Smooth muscle cell (in vitro differentiated cells): ENCODE data around the gene GPR156. TPM values are rescaled to one million over a fixed set of nuclear protein-coding genes. Genes with fewer than 3 reads are reported as not detected.

Experiments
- DNase-seq: peaks from one replicate; lab custom pipeline; 2025; ENCODE audit not compliant: unreplicated experiment; lab: John Stamatoyannopoulos, UW
- H2AFZ ChIP-seq: fragments of 200-600 bp; sonication (generic); 2 replicates; pipeline ENCODE4 v1.6.0; 2016; ENCODE audit warnings: antibody characterized with exemption, low read depth, mild to moderate bottlenecking
- H3F3A ChIP-seq: fragments of 200-600 bp; sonication (generic); 2 replicates; pipeline ENCODE4 v1.6.0; 2017; ENCODE audit warnings: antibody characterized with exemption, low read depth
- H3K27ac ChIP-seq: fragments of 200-600 bp; sonication (generic); 2 replicates; pipeline ENCODE4 v1.5.1; 2016; ENCODE audit warnings: low read depth, mild to moderate bottlenecking
- H3K27me3 ChIP-seq: fragments of 200-600 bp; sonication (generic); 2 replicates; pipeline ENCODE4 v1.6.1; 2016; ENCODE audit warnings: low read depth, mild to moderate bottlenecking
- H3K36me3 ChIP-seq: fragments of 200-600 bp; sonication (generic); 2 replicates; pipeline ENCODE4 v1.5.1; 2016; ENCODE audit warnings: low read depth
- H3K4me1 ChIP-seq: fragments of 200-600 bp; sonication (generic); 2 replicates; pipeline ENCODE4 v1.5.1; 2016; ENCODE audit warnings: low read depth
- H3K4me2 ChIP-seq: fragments of 200-600 bp; sonication (generic); 2 replicates; pipeline ENCODE4 v1.6.0; 2016; ENCODE audit warnings: mild to moderate bottlenecking
- H3K4me3 ChIP-seq: fragments of 200-600 bp; sonication (generic); 2 replicates; pipeline ENCODE4 v1.5.1; 2016; ENCODE audit warnings: mild to moderate bottlenecking
- H3K79me2 ChIP-seq: fragments of 200-600 bp; sonication (generic); 2 replicates; pipeline ENCODE4 v1.6.0; 2016; ENCODE audit warnings: low read depth, mild to moderate bottlenecking
- H3K9ac ChIP-seq: fragments of 200-600 bp; sonication (generic); 2 replicates; pipeline ENCODE4 v1.6.0; 2016; ENCODE audit warnings: low read depth
- H3K9me3 ChIP-seq: fragments of 200-600 bp; sonication (generic); replicated peaks from 2 replicates; pipeline ENCODE4 v1.5.1; 2016; ENCODE audit warnings: low read depth
- H4K20me1 ChIP-seq: fragments of 200-600 bp; sonication (generic); 2 replicates; pipeline ENCODE4 v1.6.0; 2016; ENCODE audit warnings: low read depth
- CTCF ChIP-seq: fragments of 200-600 bp; sonication (generic); IDR thresholded peaks from 2 replicates; pipeline ENCODE4 v1.5.1; 2017; ENCODE audit warnings: borderline replicate concordance, mild to moderate bottlenecking, antibody characterized with exemption; ENCODE audit not compliant: insufficient read depth, poor library complexity, severe bottlenecking
- WGBS: methylation state at CpG from one replicate; pipeline ENCODE4 v1.1.7; 2016; ENCODE audit warnings: low lambda C conversion rate; 5-methylcytosine and 5-hydroxymethylcytosine counted together
- polyA plus RNA-seq: library from polyadenylated mRNA; unstranded; fragments of >200 nt; fragmentation: Nextera tagmentation; extraction: Ambion mirVana; gene quantifications from 2 replicates; pipeline ENCODE4 v1.2.1, GENCODE V29; 2016
- total RNA-seq: library from RNA; depleted of rRNA; stranded (reverse); fragments of >200 nt; gene quantifications from 2 replicates; pipeline ENCODE4 v1.2.3, GENCODE V29; 2014

GPR156 gene
- total and polyA plus RNA-seq, 2 experiments from 2014 or later, result 1.2 to 2.9 TPM

GRCh38 chr3:120192579-120192978 lies 92.4 kb downstream of the GPR156 start:
- H3K9ac ChIP-seq, result no peak overlapping the region
- H3K4me3 ChIP-seq, result no peak overlapping the region
- H3K4me1 ChIP-seq, result no peaks in the 10 kb centered on the region
- H3K27me3 ChIP-seq, result no peaks in the 10 kb centered on the region
- no peaks in the 10 kb centered on the region for H3K36me3 ChIP-seq
- H4K20me1 ChIP-seq, result no peaks in the 10 kb centered on the region
- no peaks in the 10 kb centered on the region for H3K79me2 ChIP-seq
- no peaks in the 10 kb centered on the region for H3F3A ChIP-seq
- H3K9me3 ChIP-seq, result no peaks in the 10 kb centered on the region
- WGBS, result 89% methylated on average over 3 of the region's 3 CpGs
- no peak for TF ChIP-seq CTCF
- H2AFZ ChIP-seq, result no peak overlapping the region
- DNase-seq, result no peak
- no peak overlapping the region for H3K4me2 ChIP-seq
- no peak overlapping the region for H3K27ac ChIP-seq

- no peak overlapping the region for H3K9ac ChIP-seq
- WGBS, result 57% methylated on average over 1 of the region's 1 CpG
- no peaks in the 10 kb centered on the region for H3K79me2 ChIP-seq
- no peaks in the 10 kb centered on the region for H3K27me3 ChIP-seq
- H2AFZ ChIP-seq, result no peak overlapping the region
- TF ChIP-seq CTCF, result no peak
- H3F3A ChIP-seq, result no peaks in the 10 kb centered on the region
- no peaks in the 10 kb centered on the region for H3K9me3 ChIP-seq
- no peaks in the 10 kb centered on the region for H3K36me3 ChIP-seq
- H3K4me3 ChIP-seq, result no peak overlapping the region
- no peaks in the 10 kb centered on the region for H4K20me1 ChIP-seq
- DNase-seq, result no peak
- no peak overlapping the region for H3K4me2 ChIP-seq
- H3K4me1 ChIP-seq, result no peaks in the 10 kb centered on the region
- no peak overlapping the region for H3K27ac ChIP-seq
These were observed 92.9 kb downstream of the GPR156 start for GRCh38 chr3:120192159-120192558.

DNA sequence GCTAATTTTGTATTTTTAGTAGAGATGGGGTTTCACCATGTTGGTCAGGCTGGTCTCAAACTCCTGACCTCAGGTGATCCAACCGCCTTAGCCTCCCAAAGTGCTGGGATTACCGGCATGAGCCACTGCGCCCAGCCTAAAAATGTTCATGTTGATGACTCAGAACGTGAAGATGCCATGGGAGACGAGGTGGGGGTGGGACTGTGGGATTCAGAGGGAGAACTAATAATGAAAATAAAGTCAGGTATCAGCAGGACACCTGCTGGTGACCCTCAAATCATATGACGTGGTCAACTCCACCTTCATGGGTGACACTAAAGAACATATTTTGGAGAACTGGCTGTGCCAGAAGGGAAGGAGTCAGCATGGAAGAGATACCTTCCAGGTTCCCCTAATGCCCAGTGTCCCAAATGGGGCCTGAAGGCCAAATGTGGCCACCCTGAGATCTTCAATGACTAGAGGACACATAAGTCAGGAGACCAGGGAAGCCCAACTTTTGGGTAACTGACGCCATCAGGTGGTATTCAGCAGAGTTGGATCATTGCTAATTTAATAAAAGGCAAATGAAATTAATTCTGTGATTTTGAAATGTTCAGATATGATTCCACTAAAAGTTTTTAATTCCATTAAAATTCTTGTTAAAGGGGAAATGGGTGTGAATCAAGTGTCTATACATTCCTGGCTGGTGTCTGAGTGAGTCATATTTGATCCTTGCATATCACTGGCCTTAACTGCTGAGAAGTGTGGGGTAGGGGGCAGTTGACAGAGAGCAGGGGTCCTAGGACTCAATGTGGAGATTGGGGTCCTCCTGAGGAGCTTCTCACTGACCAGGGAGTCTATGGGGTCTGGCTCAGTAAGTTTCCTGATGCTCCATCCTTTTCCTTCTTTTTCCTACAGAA lies 102.2 kb downstream of the GPR156 start:
- Histone ChIP-seq H3K36me3 (no peaks in the 10 kb centered on the region), H3K9ac (no peak overlapping the region), H3K79me2 (no peaks in the 10 kb centered on the region), H3K4me3 (no peak overlapping the region), H3K27ac (no peak overlapping the region), H2AFZ (no peak overlapping the region), H3K27me3 (no peaks in the 10 kb centered on the region), H3K4me1 (peaks cover 2% of the 10 kb centered on the region), H3K4me2 (no peak overlapping the region), H4K20me1 (no peaks in the 10 kb centered on the region), H3K9me3 (no peaks in the 10 kb centered on the region), H3F3A (no peaks in the 10 kb centered on the region)
- DNase-seq, result no peak
- peak; percentile 5 for TF ChIP-seq CTCF
- WGBS, result 72% methylated on average over 7 of the region's 7 CpGs

DNA sequence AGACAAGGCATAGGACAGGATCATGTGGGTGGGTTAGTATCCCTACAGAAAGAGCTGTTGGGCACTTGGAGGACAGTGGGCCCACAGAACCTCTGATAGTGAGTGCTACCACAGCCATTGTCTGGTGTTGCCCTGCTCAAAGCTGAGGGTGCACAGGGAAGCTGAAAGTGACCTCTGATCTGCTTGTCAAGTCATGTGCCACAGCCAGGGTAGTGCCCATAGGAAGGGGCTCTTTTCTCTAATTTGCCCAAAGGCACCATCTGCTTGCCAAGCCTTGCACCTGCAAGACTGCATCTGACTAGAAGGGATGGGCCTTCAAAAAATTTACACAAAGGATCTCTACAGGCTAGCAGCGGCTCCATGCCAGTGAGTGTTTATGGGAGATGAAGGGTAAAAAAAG lies 103.4 kb downstream of the GPR156 start:
- WGBS, result 100% methylated on average over 1 of the region's 1 CpG
- no peaks in the 10 kb centered on the region for H3K79me2 ChIP-seq

More for the DNA sequence above, 103.4 kb downstream of the GPR156 start:
- TF ChIP-seq CTCF, result no peak
- Histone ChIP-seq H3K9ac (no peak overlapping the region), H3K9me3 (no peaks in the 10 kb centered on the region), H3K36me3 (no peaks in the 10 kb centered on the region), H3K4me1 (peaks cover 13% of the 10 kb centered on the region), H3K4me2 (no peak overlapping the region), H3F3A (no peaks in the 10 kb centered on the region), H3K4me3 (no peak overlapping the region), H2AFZ (no peak overlapping the region), H4K20me1 (no peaks in the 10 kb centered on the region), H3K27ac (no peak overlapping the region), H3K27me3 (no peaks in the 10 kb centered on the region)
- no peak for DNase-seq
